Measurements from ENCODE around the gene ST3GAL2.

DNA sequence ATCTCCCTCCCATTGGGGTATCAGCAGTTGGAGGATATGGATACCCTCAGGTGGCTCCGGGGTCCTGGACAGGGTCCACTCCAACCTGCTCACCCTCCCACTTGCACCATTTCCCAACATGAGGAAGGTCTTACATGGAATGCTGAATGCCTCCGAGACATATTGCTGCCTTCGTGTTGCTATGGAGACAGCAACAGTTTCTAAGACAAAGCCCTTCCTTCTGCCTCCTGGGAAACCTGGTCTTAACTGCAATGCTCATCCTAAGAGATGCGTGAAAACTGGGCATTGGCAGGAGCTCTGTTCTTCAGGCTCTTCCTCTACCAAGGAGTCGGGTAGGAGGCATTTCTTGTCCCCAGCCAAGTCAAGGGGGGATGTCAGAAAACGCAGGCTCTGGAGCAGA lies 45.2 kb downstream of the ST3GAL2 start:
- TF ChIP-seq SPI1 (IDR thresholded peaks at IDR 0.05; ENCODE audit: low read depth, low read length) (no peak), POLR2AphosphoS5 (IDR thresholded peaks at IDR 0.05; ENCODE audit: low read depth, low read length) (no peak)
